ENCODE results near the gene GNAO1. TPM values are rescaled to one million over a fixed set of nuclear protein-coding genes. Genes with fewer than 3 reads are reported as not detected.

GNAO1 gene
- total and polyA plus RNA-seq, 2 of the 13 experiments (the other 11 are each of a cell fraction or from before 2014, with no cell fraction given), result not detected

DNA sequence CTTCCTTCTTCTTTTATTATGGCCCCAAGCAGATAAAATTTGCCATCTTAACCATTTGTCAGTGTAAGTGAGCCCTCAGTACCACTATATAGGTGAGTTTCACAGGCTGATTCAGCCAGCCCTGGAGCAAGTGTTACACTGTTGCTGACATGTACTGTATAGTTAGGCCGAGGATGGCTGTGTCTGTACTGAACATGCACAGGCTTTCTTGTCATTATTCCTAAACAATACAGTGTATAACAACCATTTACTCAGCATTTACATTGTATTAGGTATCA lies 180.3 kb downstream of the GNAO1 start:
- no peak for DNase-seq (ENCODE audit: low spot score)
- intact Hi-C loops (cut with micrococcal nuclease; ENCODE audit: unreplicated experiment), result loop anchor here (2.0 kb wide), 1 partner anchor 15 kb away; no protein-coding TSS in a partner anchor
- no peak overlapping the region for H3K9ac ChIP-seq (ENCODE audit: insufficient read depth, low read depth, low read length)
- in situ Hi-C loops (cut with HindIII; ENCODE audit: extremely low pct_ligation_motif_present, low pct_unique_long_range_greater_than_20kb), result no loop called here
- no peaks in the 10 kb centered on the region for H3K9me3 ChIP-seq (ENCODE audit: low read length)
- CTCF ChIA-PET (ENCODE audit: low intra/inter-chr PET ratio, low total read pairs), result no interaction called here
- 91% methylated on average over 1 of the region's 1 CpG for WGBS (ENCODE audit: low lambda C conversion rate)
- POLR2A ChIA-PET, result interaction anchor here (1.1 kb wide), 1 partner anchor 14 kb away, joined by 4 read pairs; no protein-coding TSS in a partner anchor
- H3K4me3 ChIP-seq (replicated peaks in 1 of 3; ENCODE audit: insufficient read depth in 1 of 3, low read depth in 2 of 3, low read length in 3 of 3), result no peak overlapping the region
- H3K79me2 ChIP-seq (ENCODE audit: insufficient read depth, low read length), result peaks cover 3% of the 10 kb centered on the region
- ATAC-seq, result peak; percentile 23; the same call in 2 of the 3 replicates
- H2AFZ ChIP-seq (ENCODE audit: low read length), result no peak overlapping the region
- no TSS peak for BruUV-seq (replicated peaks)
- no peak overlapping the region for H3K27ac ChIP-seq (ENCODE audit: extremely low read length, insufficient read depth, low read length)
- peaks cover 20 to 36% of the 10 kb centered on the region in 2 experiments for H3K36me3 ChIP-seq (replicated peaks in 1 of 2; ENCODE audit: control insufficient read depth in 1 of 2, insufficient read depth in 2 of 2, low read length in 2 of 2)
- H3K4me2 ChIP-seq (ENCODE audit: low read depth, low read length), result no peak overlapping the region
- H3K27me3 ChIP-seq (ENCODE audit: control insufficient read depth in 1 of 2, insufficient read depth in 2 of 2, low read length in 2 of 2), result no peaks in the 10 kb centered on the region
- no peak for FAIRE-seq
- H3K4me1 ChIP-seq (ENCODE audit: insufficient read depth, low read length), result peaks cover 11% of the 10 kb centered on the region
- no peaks in the 10 kb centered on the region for H4K20me1 ChIP-seq (ENCODE audit: insufficient read depth, low read length)
- TF ChIP-seq, protein P1, sequence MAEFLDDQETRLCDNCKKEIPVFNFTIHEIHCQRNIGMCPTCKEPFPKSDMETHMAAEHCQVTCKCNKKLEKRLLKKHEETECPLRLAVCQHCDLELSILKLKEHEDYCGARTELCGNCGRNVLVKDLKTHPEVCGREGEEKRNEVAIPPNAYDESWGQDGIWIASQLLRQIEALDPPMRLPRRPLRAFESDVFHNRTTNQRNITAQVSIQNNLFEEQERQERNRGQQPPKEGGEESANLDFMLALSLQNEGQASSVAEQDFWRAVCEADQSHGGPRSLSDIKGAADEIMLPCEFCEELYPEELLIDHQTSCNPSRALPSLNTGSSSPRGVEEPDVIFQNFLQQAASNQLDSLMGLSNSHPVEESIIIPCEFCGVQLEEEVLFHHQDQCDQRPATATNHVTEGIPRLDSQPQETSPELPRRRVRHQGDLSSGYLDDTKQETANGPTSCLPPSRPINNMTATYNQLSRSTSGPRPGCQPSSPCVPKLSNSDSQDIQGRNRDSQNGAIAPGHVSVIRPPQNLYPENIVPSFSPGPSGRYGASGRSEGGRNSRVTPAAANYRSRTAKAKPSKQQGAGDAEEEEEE (CRISPR knock-in tag; IDR thresholded peaks at IDR 0.05; ENCODE audit: borderline replicate concordance), result no peak
- no peak for TF ChIP-seq IRF2 (CRISPR knock-in tag; IDR thresholded peaks at IDR 0.05)
- TF ChIP-seq ZNF496 (CRISPR knock-in tag; IDR thresholded peaks at IDR 0.05; ENCODE audit: insufficient replicate concordance), result no peak
- TF ChIP-seq, protein P2, sequence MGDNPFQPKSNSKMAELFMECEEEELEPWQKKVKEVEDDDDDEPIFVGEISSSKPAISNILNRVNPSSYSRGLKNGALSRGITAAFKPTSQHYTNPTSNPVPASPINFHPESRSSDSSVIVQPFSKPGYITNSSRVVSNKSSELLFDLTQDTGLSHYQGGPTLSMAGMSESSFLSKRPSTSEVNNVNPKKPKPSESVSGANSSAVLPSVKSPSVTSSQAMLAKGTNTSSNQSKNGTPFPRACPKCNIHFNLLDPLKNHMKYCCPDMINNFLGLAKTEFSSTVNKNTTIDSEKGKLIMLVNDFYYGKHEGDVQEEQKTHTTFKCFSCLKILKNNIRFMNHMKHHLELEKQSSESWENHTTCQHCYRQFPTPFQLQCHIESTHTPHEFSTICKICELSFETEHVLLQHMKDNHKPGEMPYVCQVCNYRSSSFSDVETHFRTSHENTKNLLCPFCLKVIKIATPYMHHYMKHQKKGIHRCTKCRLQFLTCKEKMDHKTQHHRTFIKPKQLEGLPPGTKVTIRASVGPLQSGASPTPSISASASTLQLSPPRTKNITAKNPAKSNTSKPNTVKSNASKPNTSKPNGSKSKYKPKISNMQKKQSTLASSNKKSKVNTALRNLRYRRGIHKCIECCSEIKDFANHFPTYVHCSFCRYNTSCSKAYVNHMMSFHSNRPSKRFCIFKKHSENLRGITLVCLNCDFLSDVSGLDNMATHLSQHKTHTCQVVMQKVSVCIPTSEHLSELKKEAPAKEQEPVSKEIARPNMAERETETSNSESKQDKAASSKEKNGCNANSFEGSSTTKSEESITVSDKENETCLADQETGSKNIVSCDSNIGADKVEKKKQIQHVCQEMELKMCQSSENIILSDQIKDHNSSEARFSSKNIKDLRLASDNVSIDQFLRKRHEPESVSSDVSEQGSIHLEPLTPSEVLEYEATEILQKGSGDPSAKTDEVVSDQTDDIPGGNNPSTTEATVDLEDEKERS (CRISPR knock-in tag; IDR thresholded peaks at IDR 0.05), result no peak
- no peak for TF ChIP-seq CHD4 (IDR thresholded peaks at IDR 0.05; ENCODE audit: borderline replicate concordance, low read length)
- no peak for TF ChIP-seq SP5 (CRISPR knock-in tag; IDR thresholded peaks at IDR 0.05; ENCODE audit: borderline replicate concordance, low read depth)
- no peak for TF ChIP-seq FOXP1 (IDR thresholded peaks at IDR 0.05)
- no peak for TF ChIP-seq FOXP1 (CRISPR knock-in tag; IDR thresholded peaks at IDR 0.05)
- TF ChIP-seq HNRNPL (IDR thresholded peaks at IDR 0.05; ENCODE audit: low read depth, low read length), result no peak
- TF ChIP-seq, protein P3, sequence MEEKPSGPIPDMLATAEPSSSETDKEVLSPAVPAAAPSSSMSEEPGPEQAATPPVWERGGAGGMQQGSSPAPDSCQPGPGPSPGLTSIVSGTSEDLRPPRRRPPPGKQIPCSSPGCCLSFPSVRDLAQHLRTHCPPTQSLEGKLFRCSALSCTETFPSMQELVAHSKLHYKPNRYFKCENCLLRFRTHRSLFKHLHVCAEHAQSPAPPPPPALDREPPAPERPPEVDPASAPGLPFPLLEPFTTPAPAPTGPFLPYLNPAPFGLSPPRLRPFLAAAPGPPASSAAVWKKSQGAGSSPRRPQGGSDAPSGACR (CRISPR knock-in tag; IDR thresholded peaks at IDR 0.05), result no peak
- TF ChIP-seq, protein P4, sequence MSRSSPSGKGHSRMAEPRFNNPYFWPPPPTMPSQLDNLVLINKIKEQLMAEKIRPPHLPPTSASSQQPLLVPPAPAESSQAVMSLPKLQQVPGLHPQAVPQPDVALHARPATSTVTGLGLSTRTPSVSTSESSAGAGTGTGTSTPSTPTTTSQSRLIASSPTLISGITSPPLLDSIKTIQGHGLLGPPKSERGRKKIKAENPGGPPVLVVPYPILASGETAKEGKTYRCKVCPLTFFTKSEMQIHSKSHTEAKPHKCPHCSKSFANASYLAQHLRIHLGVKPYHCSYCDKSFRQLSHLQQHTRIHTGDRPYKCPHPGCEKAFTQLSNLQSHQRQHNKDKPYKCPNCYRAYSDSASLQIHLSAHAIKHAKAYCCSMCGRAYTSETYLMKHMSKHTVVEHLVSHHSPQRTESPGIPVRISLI (CRISPR knock-in tag; IDR thresholded peaks at IDR 0.05; ENCODE audit: borderline replicate concordance), result no peak
- TF ChIP-seq ASH2L (IDR thresholded peaks at IDR 0.05; ENCODE audit: insufficient read length, low read depth, low read length), result no peak
- no peak for TF ChIP-seq HES4 (CRISPR knock-in tag; IDR thresholded peaks at IDR 0.05; ENCODE audit: borderline replicate concordance)
- TF ChIP-seq, protein P5, sequence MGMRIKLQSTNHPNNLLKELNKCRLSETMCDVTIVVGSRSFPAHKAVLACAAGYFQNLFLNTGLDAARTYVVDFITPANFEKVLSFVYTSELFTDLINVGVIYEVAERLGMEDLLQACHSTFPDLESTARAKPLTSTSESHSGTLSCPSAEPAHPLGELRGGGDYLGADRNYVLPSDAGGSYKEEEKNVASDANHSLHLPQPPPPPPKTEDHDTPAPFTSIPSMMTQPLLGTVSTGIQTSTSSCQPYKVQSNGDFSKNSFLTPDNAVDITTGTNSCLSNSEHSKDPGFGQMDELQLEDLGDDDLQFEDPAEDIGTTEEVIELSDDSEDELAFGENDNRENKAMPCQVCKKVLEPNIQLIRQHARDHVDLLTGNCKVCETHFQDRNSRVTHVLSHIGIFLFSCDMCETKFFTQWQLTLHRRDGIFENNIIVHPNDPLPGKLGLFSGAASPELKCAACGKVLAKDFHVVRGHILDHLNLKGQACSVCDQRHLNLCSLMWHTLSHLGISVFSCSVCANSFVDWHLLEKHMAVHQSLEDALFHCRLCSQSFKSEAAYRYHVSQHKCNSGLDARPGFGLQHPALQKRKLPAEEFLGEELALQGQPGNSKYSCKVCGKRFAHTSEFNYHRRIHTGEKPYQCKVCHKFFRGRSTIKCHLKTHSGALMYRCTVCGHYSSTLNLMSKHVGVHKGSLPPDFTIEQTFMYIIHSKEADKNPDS (CRISPR knock-in tag; IDR thresholded peaks at IDR 0.05), result no peak
- no peak for TF ChIP-seq NFIC (IDR thresholded peaks at IDR 0.05; ENCODE audit: low read length)
- TF ChIP-seq AGO1 (IDR thresholded peaks at IDR 0.05; ENCODE audit: low read depth, low read length, poor library complexity, severe bottlenecking), result no peak
- no peak for TF ChIP-seq MYC (CRISPR knock-in tag; IDR thresholded peaks at IDR 0.05; ENCODE audit: borderline replicate concordance)

Data from HepG2 (cell line).